Hypothalamus (tissue), 51 donors: Measurements from ENCODE around the gene CACNB4.
"Not testable (repeated sequence)": the region's sequence is repeated elsewhere in the genome, so short reads cannot be mapped to it uniquely, and the experiment has no call there.

Experiments used
- DNase-seq, 51 donors: peaks; one replicate each; lab custom pipeline; 2025; lab: John Stamatoyannopoulos, UW

The CACNB4 gene

GRCh38 chr2:152028182-152028862 lies 70.5 kb downstream of the CACNB4 start:
- no peak for DNase-seq

GRCh38 chr2:152025678-152026287 lies 73.1 kb downstream of the CACNB4 start:
- peak; percentile 9 to 95 (median 64) for DNase-seq

GRCh38 chr2:152024477-152024876 lies 74.4 kb downstream of the CACNB4 start:
- DNase-seq, result no peak

- DNase-seq, result no peak
Measured at GRCh38 chr2:152022090-152022489, 76.8 kb downstream of the CACNB4 start.

GRCh38 chr2:152021001-152021400 lies 77.8 kb downstream of the CACNB4 start:
- DNase-seq, result not testable (repeated sequence)

- no peak for DNase-seq
Measured at GRCh38 chr2:152019732-152020131, 79.1 kb downstream of the CACNB4 start.

- DNase-seq, result no peak
Measured at GRCh38 chr2:152016181-152017120, 82.4 kb downstream of the CACNB4 start.

- DNase-seq, result no peak
Measured at GRCh38 chr2:152015552-152015951, 83.3 kb downstream of the CACNB4 start.

GRCh38 chr2:152012697-152013096 lies 86.1 kb downstream of the CACNB4 start:
- no peak for DNase-seq

GRCh38 chr2:152011724-152012123 lies 87.1 kb downstream of the CACNB4 start:
- no peak for DNase-seq

GRCh38 chr2:152005607-152006006 lies 93.2 kb downstream of the CACNB4 start:
- DNase-seq, result no peak

GRCh38 chr2:152003283-152003682 lies 95.6 kb downstream of the CACNB4 start:
- not testable (repeated sequence) for DNase-seq

- DNase-seq, result peak in 24 of 51 donors; percentile 1 to 48 (median 18)
Measured at GRCh38 chr2:151999053-151999452, 99.8 kb downstream of the CACNB4 start.

- no peak for DNase-seq
Measured at GRCh38 chr2:151996243-151997003, 102.4 kb downstream of the CACNB4 start.

- DNase-seq, result no peak
Measured at GRCh38 chr2:151995161-151995557, 103.7 kb downstream of the CACNB4 start.

GRCh38 chr2:151994178-151994577 lies 104.7 kb downstream of the CACNB4 start:
- not testable (repeated sequence) for DNase-seq

GRCh38 chr2:151991010-151991409 lies 107.8 kb downstream of the CACNB4 start:
- DNase-seq, result no peak

- DNase-seq, result no peak
Measured at GRCh38 chr2:151989378-151989777, 109.5 kb downstream of the CACNB4 start.

- no peak for DNase-seq
Measured at GRCh38 chr2:151987484-151987883, 111.4 kb downstream of the CACNB4 start.

- DNase-seq, result no peak
Measured at GRCh38 chr2:151984424-151985083, 114.3 kb downstream of the CACNB4 start.
